GM23248 (cell line): ENCODE data around the gene ATR. TPM values are rescaled to one million over a fixed set of nuclear protein-coding genes. Genes with fewer than 3 reads are reported as not detected.
"Not testable (repeated sequence)": the region's sequence is repeated elsewhere in the genome, so short reads cannot be mapped to it uniquely, and the experiment has no call there.

Source experiments
- DNase-seq: peaks from one replicate; pipeline ENCODE4 v3.0.0-alpha.2; 2015
- H2AFZ ChIP-seq: fragments of 200-600 bp; sonication (generic); 2 replicates; pipeline ENCODE4 v1.6.1; 2016; ENCODE audit warnings: antibody characterized with exemption
- H3F3A ChIP-seq: fragments of 200-600 bp; sonication (generic); 2 replicates; pipeline ENCODE4 v1.6.1; 2016; ENCODE audit warnings: mild to moderate bottlenecking, antibody characterized with exemption, mixed run types; ENCODE audit not compliant: insufficient read depth
- H3K27ac ChIP-seq: fragments of 200-600 bp; sonication (generic); 2 replicates; pipeline ENCODE4 v1.5.1; 2016; ENCODE audit warnings: mild to moderate bottlenecking
- H3K27me3 ChIP-seq: fragments of 200-600 bp; sonication (generic); replicated peaks from 2 replicates; pipeline ENCODE4 v1.6.1; 2016; ENCODE audit warnings: mild to moderate bottlenecking; ENCODE audit not compliant: insufficient read depth
- H3K36me3 ChIP-seq: fragments of 200-600 bp; sonication (generic); 2 replicates; pipeline ENCODE4 v1.6.1; 2016; ENCODE audit warnings: low read depth, mild to moderate bottlenecking
- H3K4me1 ChIP-seq: fragments of 200-600 bp; sonication (generic); 2 replicates; pipeline ENCODE4 v1.6.1; 2016; ENCODE audit warnings: mild to moderate bottlenecking; ENCODE audit not compliant: insufficient read depth
- H3K4me2 ChIP-seq: fragments of 200-600 bp; sonication (generic); one replicate; pipeline ENCODE4 v1.6.1; 2016; ENCODE audit warnings: mild to moderate bottlenecking; ENCODE audit not compliant: unreplicated experiment
- H3K4me3 ChIP-seq: fragments of 200-600 bp; sonication (generic); 2 replicates; pipeline ENCODE4 v1.5.1; 2016; ENCODE audit warnings: mild to moderate bottlenecking
- H3K79me2 ChIP-seq: fragments of 200-600 bp; sonication (generic); 2 replicates; pipeline ENCODE4 v1.6.1; 2016; ENCODE audit warnings: mild to moderate bottlenecking; ENCODE audit not compliant: insufficient read depth
- H3K9ac ChIP-seq: fragments of 200-600 bp; sonication (generic); 2 replicates; pipeline ENCODE4 v1.6.1; 2016; ENCODE audit warnings: mild to moderate bottlenecking
- H3K9me2 ChIP-seq: fragments of 200-600 bp; sonication (generic); 2 replicates; pipeline ENCODE4 v1.6.1; 2016; ENCODE audit warnings: mixed run types, mild to moderate bottlenecking, moderate library complexity; ENCODE audit not compliant: insufficient read depth
- H3K9me3 ChIP-seq: fragments of 200-600 bp; sonication (generic); one replicate; pipeline ENCODE4 v1.6.1; 2017; ENCODE audit warnings: low read depth
- H4K20me1 ChIP-seq: fragments of 200-600 bp; sonication (generic); 2 replicates; pipeline ENCODE4 v1.6.0; 2016; ENCODE audit not compliant: insufficient read depth
- EZH2 ChIP-seq: fragments of 200-600 bp; sonication (generic); IDR thresholded peaks from 2 replicates; pipeline ENCODE4 v1.6.1; 2018; ENCODE audit warnings: antibody characterized with exemption, mild to moderate bottlenecking; ENCODE audit not compliant: insufficient read depth, poor library complexity, severe bottlenecking
- EZH2phosphoT487 ChIP-seq: fragments of 200-600 bp; sonication (generic); IDR thresholded peaks from 2 replicates; pipeline ENCODE4 v1.6.1; 2018; ENCODE audit warnings: antibody characterized with exemption, moderate library complexity, mild to moderate bottlenecking, low read depth; ENCODE audit not compliant: insufficient read depth
- WGBS, 2 experiments: methylation state at CpG; one replicate each; pipeline ENCODE4 v1.1.6; 2015 to 2017; ENCODE audit warnings: low lambda C conversion rate in 2 of 2, low coverage in 1 of 2; ENCODE audit errors: missing lambda C conversion rate in 2 of 2; 5-methylcytosine and 5-hydroxymethylcytosine counted together
- in situ Hi-C: fragments of 300-500 bp; cut with MboI; formaldehyde crosslinking; loops from 2 replicates; pipeline ENCODE4 v1.15.0; 2020
- polyA plus RNA-seq: library from polyadenylated mRNA; unstranded; fragments of >200 nt; fragmentation: Nextera tagmentation; extraction: Ambion mirVana; gene quantifications from 2 replicates; pipeline ENCODE4 v1.2.1, GENCODE V29; 2016
- total RNA-seq: library from RNA; depleted of rRNA; stranded (reverse); fragments of >200 nt; shearing (Covaris generic); gene quantifications from 2 replicates; pipeline ENCODE4 v1.2.3, GENCODE V29; 2014

The ATR gene
- total and polyA plus RNA-seq, 2 experiments from 2014 or later: 15.1 to 28.3 TPM

DNA sequence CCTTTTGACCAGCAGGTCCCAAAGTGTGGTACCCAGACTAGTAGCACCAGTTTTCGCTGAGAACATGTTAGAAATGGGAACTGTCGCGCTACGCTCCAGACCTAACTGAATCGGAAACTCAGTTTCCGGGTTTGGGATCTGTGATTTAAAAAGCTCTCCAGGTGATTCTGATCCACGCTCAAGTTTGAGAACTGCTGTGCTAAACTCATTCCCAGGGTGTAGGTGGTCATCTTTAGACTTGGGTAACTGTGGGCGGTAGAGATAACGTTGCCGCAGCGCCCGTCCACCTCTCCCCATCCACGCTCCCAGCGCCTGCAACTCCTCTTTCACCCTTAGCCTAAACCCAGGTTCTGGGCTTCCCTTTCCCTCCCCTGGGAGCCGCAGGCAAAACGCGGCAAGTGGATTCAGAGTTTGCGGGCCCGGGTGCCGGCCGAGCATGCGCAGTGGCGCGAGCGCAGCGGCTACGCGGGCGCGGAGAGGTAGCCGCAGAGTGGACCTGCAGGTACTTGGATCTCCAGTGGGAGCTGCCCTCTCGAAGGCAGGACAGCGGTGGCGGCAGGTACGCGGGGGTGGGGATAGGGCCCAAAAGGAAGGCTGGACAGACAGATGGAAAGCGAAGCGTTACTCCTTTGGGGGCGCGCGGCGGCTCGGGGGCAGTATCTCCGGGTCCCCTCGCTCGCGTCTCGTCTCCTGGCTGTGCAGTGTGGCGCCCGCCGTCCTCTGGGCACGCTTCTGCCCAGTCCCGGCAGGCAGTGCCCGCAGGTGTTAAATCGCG is 17.6 kb upstream of the ATR start, which contains the start of gene PLS1:
Gene PLS1 (plus strand): TSS at position 443 of the 775 bp plus-strand sequence. CDS start 67,845 bp downstream, outside the sequence.
- H3K27ac ChIP-seq: no peak within 1 kb of the TSS
- WGBS, 2 experiments: 1% methylated on average over 54 to 56 of the region's 56 CpGs
- H3K4me1 ChIP-seq: no peaks in the 10 kb centered on the region
- no peaks in the 10 kb centered on the region for H4K20me1 ChIP-seq
- H3K4me3 ChIP-seq: peak within 1 kb of the TSS; percentile 81
- H3K36me3 ChIP-seq: no peaks in the 10 kb centered on the region
- peak within 1 kb of the TSS; percentile 57 for H3K9ac ChIP-seq
- in situ Hi-C loops: loop anchor here (10.0 kb wide), 1 partner anchor 219 kb away; no protein-coding TSS in a partner anchor
- peak within 1 kb of the TSS; percentile 86 for H3K4me2 ChIP-seq
- H3K9me2 ChIP-seq: no peaks in the 10 kb centered on the region
- no peaks in the 10 kb centered on the region for H3K27me3 ChIP-seq
- H3K79me2 ChIP-seq: no peaks in the 10 kb centered on the region
- H3F3A ChIP-seq: no peaks in the 10 kb centered on the region
- no peak for TF ChIP-seq EZH2phosphoT487
- peak within 1 kb of the TSS; percentile 93 for H2AFZ ChIP-seq
- peak; percentile 82 for DNase-seq
- no peaks in the 10 kb centered on the region for H3K9me3 ChIP-seq

GRCh38 chr3:142595581-142595950 is 17.0 kb upstream of the ATR start:
- DNase-seq: peak; percentile 75
- Histone ChIP-seq H3K4me2 (peak overlapping the region; percentile 86), H3F3A (no peaks in the 10 kb centered on the region), H2AFZ (peak overlapping the region; percentile 93), H3K27me3 (no peaks in the 10 kb centered on the region), H4K20me1 (no peaks in the 10 kb centered on the region), H3K4me1 (no peaks in the 10 kb centered on the region), H3K9me3 (no peaks in the 10 kb centered on the region), H3K9me2 (no peaks in the 10 kb centered on the region), H3K36me3 (no peaks in the 10 kb centered on the region), H3K9ac (peak overlapping the region; percentile 57), H3K27ac (no peak overlapping the region), H3K79me2 (no peaks in the 10 kb centered on the region), H3K4me3 (peak overlapping the region; percentile 81)
- in situ Hi-C loops: loop anchor here (10.0 kb wide), 1 partner anchor 219 kb away; no protein-coding TSS in a partner anchor
- 16 to 17% methylated on average over 7 of the region's 7 CpGs for WGBS, 2 experiments
- no peak for TF ChIP-seq EZH2
- no peak for TF ChIP-seq EZH2phosphoT487

DNA sequence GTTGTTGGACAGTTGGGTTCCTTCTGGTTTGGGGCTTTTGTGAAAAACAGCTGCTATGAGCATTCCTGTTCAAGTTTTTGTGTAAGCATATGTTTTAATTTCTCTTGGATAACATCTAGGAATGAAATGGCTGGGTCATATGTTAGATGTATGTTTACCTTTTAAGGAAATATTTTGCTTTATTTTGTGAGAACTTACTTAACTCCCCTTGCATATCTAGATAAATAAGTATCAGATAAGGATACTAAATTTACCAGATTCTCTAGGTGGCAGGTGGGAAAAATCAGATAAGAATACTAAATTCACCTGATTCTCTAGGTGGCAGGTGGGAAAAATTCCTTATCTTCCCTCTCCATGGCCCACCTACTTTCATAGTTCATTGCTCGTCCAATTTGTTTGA is 16.6 kb upstream of the ATR start:
- H3K4me3 ChIP-seq: no peak overlapping the region
- H3K4me1 ChIP-seq: no peaks in the 10 kb centered on the region
- H3K79me2 ChIP-seq: no peaks in the 10 kb centered on the region
- no peak for DNase-seq
- H3F3A ChIP-seq: no peaks in the 10 kb centered on the region
- no peaks in the 10 kb centered on the region for H3K9me2 ChIP-seq
- TF ChIP-seq EZH2: no peak
- TF ChIP-seq EZH2phosphoT487: no peak
- 81 to 86% methylated on average over 1 of the region's 1 CpG for WGBS, 2 experiments
- H3K27me3 ChIP-seq: no peaks in the 10 kb centered on the region
- no peak overlapping the region for H3K9ac ChIP-seq
- no peak overlapping the region for H3K27ac ChIP-seq
- no peaks in the 10 kb centered on the region for H3K36me3 ChIP-seq
- in situ Hi-C loops: loop anchor here (10.0 kb wide), 1 partner anchor 220 kb away; no protein-coding TSS in a partner anchor
- no peak overlapping the region for H2AFZ ChIP-seq
- no peaks in the 10 kb centered on the region for H4K20me1 ChIP-seq
- peak overlapping the region; percentile 86 for H3K4me2 ChIP-seq
- H3K9me3 ChIP-seq: no peaks in the 10 kb centered on the region

GRCh38 chr3:142592268-142592667 is 13.7 kb upstream of the ATR start:
- H3K27me3 ChIP-seq, H2AFZ ChIP-seq, H3K4me1 ChIP-seq, DNase-seq, H3K9me3 ChIP-seq, H3F3A ChIP-seq, H3K79me2 ChIP-seq, H3K9me2 ChIP-seq, H3K27ac ChIP-seq, H3K36me3 ChIP-seq, H3K4me2 ChIP-seq, H3K9ac ChIP-seq, H3K4me3 ChIP-seq, H4K20me1 ChIP-seq: not testable (repeated sequence)
- 87 to 90% methylated on average over 7 of the region's 7 CpGs for WGBS, 2 experiments
- in situ Hi-C loops: loop anchor here (5.0 to 10.0 kb wide), 2 partner anchors 223 to 400 kb away; no protein-coding TSS in a partner anchor
